Smooth muscle cell (in vitro differentiated cells): ENCODE results near the gene NAA60. TPM values are rescaled to one million over a fixed set of nuclear protein-coding genes. Genes with fewer than 3 reads are reported as not detected.

Source experiments
- DNase-seq: peaks from one replicate; lab custom pipeline; 2025; ENCODE audit not compliant: unreplicated experiment; lab: John Stamatoyannopoulos, UW
- H2AFZ ChIP-seq: fragments of 200-600 bp; sonication (generic); 2 replicates; pipeline ENCODE4 v1.6.0; 2016; ENCODE audit warnings: antibody characterized with exemption, low read depth, mild to moderate bottlenecking
- H3F3A ChIP-seq: fragments of 200-600 bp; sonication (generic); 2 replicates; pipeline ENCODE4 v1.6.0; 2017; ENCODE audit warnings: antibody characterized with exemption, low read depth
- H3K27ac ChIP-seq: fragments of 200-600 bp; sonication (generic); 2 replicates; pipeline ENCODE4 v1.5.1; 2016; ENCODE audit warnings: low read depth, mild to moderate bottlenecking
- H3K27me3 ChIP-seq: fragments of 200-600 bp; sonication (generic); 2 replicates; pipeline ENCODE4 v1.6.1; 2016; ENCODE audit warnings: low read depth, mild to moderate bottlenecking
- H3K36me3 ChIP-seq: fragments of 200-600 bp; sonication (generic); 2 replicates; pipeline ENCODE4 v1.5.1; 2016; ENCODE audit warnings: low read depth
- H3K4me1 ChIP-seq: fragments of 200-600 bp; sonication (generic); 2 replicates; pipeline ENCODE4 v1.5.1; 2016; ENCODE audit warnings: low read depth
- H3K4me2 ChIP-seq: fragments of 200-600 bp; sonication (generic); 2 replicates; pipeline ENCODE4 v1.6.0; 2016; ENCODE audit warnings: mild to moderate bottlenecking
- H3K4me3 ChIP-seq: fragments of 200-600 bp; sonication (generic); 2 replicates; pipeline ENCODE4 v1.5.1; 2016; ENCODE audit warnings: mild to moderate bottlenecking
- H3K79me2 ChIP-seq: fragments of 200-600 bp; sonication (generic); 2 replicates; pipeline ENCODE4 v1.6.0; 2016; ENCODE audit warnings: low read depth, mild to moderate bottlenecking
- H3K9ac ChIP-seq: fragments of 200-600 bp; sonication (generic); 2 replicates; pipeline ENCODE4 v1.6.0; 2016; ENCODE audit warnings: low read depth
- H3K9me3 ChIP-seq: fragments of 200-600 bp; sonication (generic); replicated peaks from 2 replicates; pipeline ENCODE4 v1.5.1; 2016; ENCODE audit warnings: low read depth
- H4K20me1 ChIP-seq: fragments of 200-600 bp; sonication (generic); 2 replicates; pipeline ENCODE4 v1.6.0; 2016; ENCODE audit warnings: low read depth
- CTCF ChIP-seq: fragments of 200-600 bp; sonication (generic); IDR thresholded peaks from 2 replicates; pipeline ENCODE4 v1.5.1; 2017; ENCODE audit warnings: borderline replicate concordance, mild to moderate bottlenecking, antibody characterized with exemption; ENCODE audit not compliant: insufficient read depth, poor library complexity, severe bottlenecking
- WGBS: methylation state at CpG from one replicate; pipeline ENCODE4 v1.1.7; 2016; ENCODE audit warnings: low lambda C conversion rate; 5-methylcytosine and 5-hydroxymethylcytosine counted together
- microRNA-seq: library from miRNA; unstranded; fragments of <30 nt; microRNA quantifications from one replicate; pipeline ENCODE4, GENCODE V29; 2016; ENCODE audit warnings: borderline number of aligned reads
- polyA plus RNA-seq: library from polyadenylated mRNA; unstranded; fragments of >200 nt; fragmentation: Nextera tagmentation; extraction: Ambion mirVana; gene quantifications from 2 replicates; pipeline ENCODE4 v1.2.1, GENCODE V29; 2016
- small RNA-seq: library from RNA; depleted of rRNA; stranded (forward); fragments of <200 nt; gene quantifications from one replicate; pipeline ENCODE3, GENCODE V24; 2014
- total RNA-seq: library from RNA; depleted of rRNA; stranded (reverse); fragments of >200 nt; gene quantifications from 2 replicates; pipeline ENCODE4 v1.2.3, GENCODE V29; 2014

NAA60 gene
- total and polyA plus RNA-seq, 2 experiments from 2014 or later = 42.6 to 54.1 TPM

- Histone ChIP-seq H3K27ac (no peak overlapping the region), H3K4me3 (no peak overlapping the region), H4K20me1 (no peaks in the 10 kb centered on the region), H3K4me1 (no peaks in the 10 kb centered on the region), H3K9me3 (no peaks in the 10 kb centered on the region), H3K9ac (no peak overlapping the region), H3K4me2 (no peak overlapping the region), H2AFZ (no peak overlapping the region), H3K79me2 (no peaks in the 10 kb centered on the region), H3K36me3 (peaks cover 6% of the 10 kb centered on the region), H3K27me3 (no peaks in the 10 kb centered on the region), H3F3A (no peaks in the 10 kb centered on the region)
- no peak for TF ChIP-seq CTCF
- WGBS = 98% methylated on average over 12 of the region's 12 CpGs
- DNase-seq = no peak
Measured at GRCh38 chr16:3532741-3533140, 89.3 kb downstream of the NAA60 start.

GRCh38 chr16:3534126-3534525 is 90.6 kb downstream of the NAA60 start:
- Histone ChIP-seq H3K4me3 (no peak overlapping the region), H3K4me2 (no peak overlapping the region), H3K9me3 (no peaks in the 10 kb centered on the region), H3K4me1 (no peaks in the 10 kb centered on the region), H2AFZ (no peak overlapping the region), H3K36me3 (peaks cover 6% of the 10 kb centered on the region), H3K27me3 (no peaks in the 10 kb centered on the region), H3K27ac (no peak overlapping the region), H4K20me1 (no peaks in the 10 kb centered on the region), H3K9ac (no peak overlapping the region), H3K79me2 (no peaks in the 10 kb centered on the region), H3F3A (no peaks in the 10 kb centered on the region)
- no peak for TF ChIP-seq CTCF
- WGBS = 90% methylated on average over 10 of the region's 10 CpGs
- DNase-seq = no peak

- Histone ChIP-seq H3K9me3 (no peaks in the 10 kb centered on the region), H3F3A (no peaks in the 10 kb centered on the region), H3K4me3 (no peak overlapping the region), H2AFZ (no peak overlapping the region), H3K27ac (no peak overlapping the region), H3K9ac (no peak overlapping the region), H4K20me1 (no peaks in the 10 kb centered on the region), H3K36me3 (peaks cover 6% of the 10 kb centered on the region), H3K4me2 (no peak overlapping the region), H3K27me3 (no peaks in the 10 kb centered on the region), H3K79me2 (no peaks in the 10 kb centered on the region), H3K4me1 (no peaks in the 10 kb centered on the region)
- TF ChIP-seq CTCF = no peak
- DNase-seq = no peak
- WGBS = 90% methylated on average over 3 of the region's 3 CpGs
Measured at GRCh38 chr16:3536271-3536731, 92.8 kb downstream of the NAA60 start.

Small RNAs within 50 kb of the gene (microRNA-seq; reads per million reads assigned to microRNA genes)
- gene MIR6126 = not detected

Small RNAs within 50 kb of the gene (small RNA-seq; reads per million reads assigned to genes)
- gene MIR6126 = not detected

Other genes starting within 250 kb of the NAA60 start
- gene ZNF200, start 208.5 kb upstream of the NAA60 start, total RNA-seq = 7.7 and 8.7 TPM in 2 replicates
- 6.1 and 7.0 TPM in 2 replicates for gene ZNF200, start 208.5 kb upstream of the NAA60 start, polyA plus RNA-seq
- gene MEFV, start 187.0 kb upstream of the NAA60 start, total RNA-seq = 0.72 TPM in 1 of 2 replicates, not detected in the other
- gene MEFV, start 187.0 kb upstream of the NAA60 start, polyA plus RNA-seq = not detected in 2 replicates
- gene ZNF263, start 160.2 kb upstream of the NAA60 start, total RNA-seq = 17.6 and 32.2 TPM in 2 replicates
- gene ZNF263, start 160.2 kb upstream of the NAA60 start, polyA plus RNA-seq = 27.4 and 29.0 TPM in 2 replicates
- 5.0 and 7.4 TPM in 2 replicates for gene TIGD7, start 138.2 kb upstream of the NAA60 start, total RNA-seq
- gene TIGD7, start 138.2 kb upstream of the NAA60 start, polyA plus RNA-seq = 1.7 and 3.6 TPM in 2 replicates
- 18.6 and 24.8 TPM in 2 replicates for gene ZNF75A, start 138.2 kb upstream of the NAA60 start, total RNA-seq
- gene ZNF75A, start 138.2 kb upstream of the NAA60 start, polyA plus RNA-seq = 13.5 and 13.7 TPM in 2 replicates
- gene OR2C1, start 87.8 kb upstream of the NAA60 start, total RNA-seq = 0.36 TPM in 1 of 2 replicates, not detected in the other
- not detected in 2 replicates for gene OR2C1, start 87.8 kb upstream of the NAA60 start, polyA plus RNA-seq
- gene ZSCAN32, start 42.7 kb upstream of the NAA60 start, total RNA-seq = 13.5 and 14.8 TPM in 2 replicates
- 7.4 and 8.8 TPM in 2 replicates for gene ZSCAN32, start 42.7 kb upstream of the NAA60 start, polyA plus RNA-seq
- 8.0 and 10.4 TPM in 2 replicates for gene ZNF174, start 42.5 kb upstream of the NAA60 start, total RNA-seq
- gene ZNF174, start 42.5 kb upstream of the NAA60 start, polyA plus RNA-seq = 6.8 and 8.3 TPM in 2 replicates
- 12.5 and 16.2 TPM in 2 replicates for gene ZNF597, start 176 bp upstream of the NAA60 start, total RNA-seq
- gene ZNF597, start 176 bp upstream of the NAA60 start, polyA plus RNA-seq = 5.7 and 6.7 TPM in 2 replicates
- not detected in 2 replicates for gene C16orf90, start 51.8 kb downstream of the NAA60 start, total RNA-seq
- gene C16orf90, start 51.8 kb downstream of the NAA60 start, polyA plus RNA-seq = not detected in 2 replicates
- 16.5 and 20.5 TPM in 2 replicates for gene CLUAP1, start 57.3 kb downstream of the NAA60 start, total RNA-seq
- gene CLUAP1, start 57.3 kb downstream of the NAA60 start, polyA plus RNA-seq = 18.7 and 18.9 TPM in 2 replicates
- gene NLRC3, start 133.7 kb downstream of the NAA60 start, total RNA-seq = not detected in 2 replicates
- 0.02 and 0.48 TPM in 2 replicates for gene NLRC3, start 133.7 kb downstream of the NAA60 start, polyA plus RNA-seq
- gene SLX4, start 167.9 kb downstream of the NAA60 start, total RNA-seq = 2.6 and 3.6 TPM in 2 replicates
- 3.1 and 3.5 TPM in 2 replicates for gene SLX4, start 167.9 kb downstream of the NAA60 start, polyA plus RNA-seq
- 21.9 and 37.8 TPM in 2 replicates for gene DNASE1, start 211.0 kb downstream of the NAA60 start, total RNA-seq
- gene DNASE1, start 211.0 kb downstream of the NAA60 start, polyA plus RNA-seq = 8.1 and 11.9 TPM in 2 replicates